Measurements from ENCODE around the gene ZBTB47. TPM values are rescaled to one million over a fixed set of nuclear protein-coding genes. Genes with fewer than 3 reads are reported as not detected.

Gene ZBTB47
- total and polyA plus RNA-seq, 10 of the 15 experiments (the other 5 are each of a cell fraction or from before 2014, with no cell fraction given) = 0.04 to 3.4 (median 1.0) TPM; not detected in 1

DNA sequence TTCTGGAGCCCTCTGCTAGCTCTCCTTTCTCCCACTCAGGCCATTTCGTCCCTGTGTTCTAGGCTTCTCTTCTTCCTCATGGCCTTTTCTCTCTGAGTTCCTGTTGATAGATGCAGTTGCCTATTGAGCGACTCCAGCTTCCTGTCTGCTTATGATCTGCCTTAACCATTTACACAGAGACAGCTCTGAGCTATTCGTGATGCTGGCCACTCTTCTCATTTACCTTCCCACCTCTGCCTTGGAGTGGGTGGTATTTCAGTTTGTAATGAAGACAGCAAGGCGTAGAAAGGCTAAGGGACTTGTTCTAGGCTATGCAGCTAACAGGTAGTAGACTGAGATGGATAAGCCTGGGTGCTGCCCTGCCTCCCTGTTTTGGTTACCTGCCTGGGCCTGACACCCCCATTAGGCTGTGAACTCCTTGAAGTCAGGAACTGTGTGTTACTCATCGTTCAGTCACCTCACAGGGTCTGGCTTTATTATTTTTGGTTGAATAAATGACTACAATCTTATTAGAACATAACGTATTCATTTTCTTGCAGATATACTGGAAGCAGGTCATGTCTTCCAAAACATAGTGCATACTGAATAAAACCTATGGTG is 12.6 kb upstream of the ZBTB47 start:
- intact Hi-C loops (cut with micrococcal nuclease; ENCODE audit: unreplicated experiment) (no loop called here), in situ Hi-C loops (cut with MboI) (no loop called here)
- Histone ChIP-seq H4K20me1 (ENCODE audit: control insufficient read depth, insufficient read depth) (0 out of 2 replicates have a peak, but pooled peaks cover 2% of the 10 kb centered on the region), H3K9ac (ENCODE audit: control insufficient read depth, insufficient read depth, low read length) (no peak overlapping the region), H3K36me3 (ENCODE audit: control insufficient read depth in 2 of 2, insufficient read depth in 2 of 2, low read length in 1 of 2) (peaks cover 16 to 58% of the 10 kb centered on the region in 2 experiments), H3K4me3 (no peak overlapping the region), H3K4me1 (ENCODE audit: control insufficient read depth, insufficient read depth, low read length) (peaks cover 17% of the 10 kb centered on the region), H3K9me3 (replicated peaks; ENCODE audit: control insufficient read depth, insufficient read depth, low read length) (no peaks in the 10 kb centered on the region), H2AFZ (ENCODE audit: control insufficient read depth, low read depth, low read length) (no peak overlapping the region), H3K27ac (ENCODE audit: control insufficient read depth, insufficient read depth) (no peak overlapping the region), H3K4me2 (ENCODE audit: control insufficient read depth, insufficient read depth) (no peak overlapping the region), H3K79me2 (ENCODE audit: control insufficient read depth, insufficient read depth, low read length) (peaks cover 8% of the 10 kb centered on the region), H3K27me3 (replicated peaks in 1 of 2; ENCODE audit: control insufficient read depth in 2 of 2, insufficient read depth in 2 of 2, low read length in 1 of 2) (no peaks in the 10 kb centered on the region)
- ChIA-PET CTCF (interaction anchor here (1.1 to 1.5 kb wide), 2 partner anchors 14 to 69 kb away, joined by 3 to 4 read pairs; no protein-coding TSS in a partner anchor), POLR2A (interaction anchor here (1.0 kb wide), 1 partner anchor 11 kb away, joined by 3 read pairs; no protein-coding TSS in a partner anchor), SMC1A (ENCODE audit: uncharacterized antibody, unreplicated experiment) (interaction anchor here (1.6 kb wide), 1 partner anchor 28 kb away, joined by 5 read pairs; no protein-coding TSS in a partner anchor), RAD21 (ENCODE audit: unreplicated experiment) (no interaction called here)
- no peak for FAIRE-seq
- BruUV-seq (replicated peaks) = no TSS peak
- WGBS (ENCODE audit: insufficient coverage, insufficient replicate concordance, low lambda C conversion rate, missing lambda C conversion rate) = 91% methylated on average over 6 of the region's 6 CpGs
- no peak for ATAC-seq
- no peak for DNase-seq (ENCODE audit: low read depth, low spot score)
- no peak for TF ChIP-seq ESRRA (IDR thresholded peaks at IDR 0.05; ENCODE audit: low read length)
- TF ChIP-seq, protein P1, sequence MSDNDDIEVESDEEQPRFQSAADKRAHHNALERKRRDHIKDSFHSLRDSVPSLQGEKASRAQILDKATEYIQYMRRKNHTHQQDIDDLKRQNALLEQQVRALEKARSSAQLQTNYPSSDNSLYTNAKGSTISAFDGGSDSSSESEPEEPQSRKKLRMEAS (IDR thresholded peaks at IDR 0.05; ENCODE audit: low read depth, low read length) = no peak
- TF ChIP-seq, protein P2, sequence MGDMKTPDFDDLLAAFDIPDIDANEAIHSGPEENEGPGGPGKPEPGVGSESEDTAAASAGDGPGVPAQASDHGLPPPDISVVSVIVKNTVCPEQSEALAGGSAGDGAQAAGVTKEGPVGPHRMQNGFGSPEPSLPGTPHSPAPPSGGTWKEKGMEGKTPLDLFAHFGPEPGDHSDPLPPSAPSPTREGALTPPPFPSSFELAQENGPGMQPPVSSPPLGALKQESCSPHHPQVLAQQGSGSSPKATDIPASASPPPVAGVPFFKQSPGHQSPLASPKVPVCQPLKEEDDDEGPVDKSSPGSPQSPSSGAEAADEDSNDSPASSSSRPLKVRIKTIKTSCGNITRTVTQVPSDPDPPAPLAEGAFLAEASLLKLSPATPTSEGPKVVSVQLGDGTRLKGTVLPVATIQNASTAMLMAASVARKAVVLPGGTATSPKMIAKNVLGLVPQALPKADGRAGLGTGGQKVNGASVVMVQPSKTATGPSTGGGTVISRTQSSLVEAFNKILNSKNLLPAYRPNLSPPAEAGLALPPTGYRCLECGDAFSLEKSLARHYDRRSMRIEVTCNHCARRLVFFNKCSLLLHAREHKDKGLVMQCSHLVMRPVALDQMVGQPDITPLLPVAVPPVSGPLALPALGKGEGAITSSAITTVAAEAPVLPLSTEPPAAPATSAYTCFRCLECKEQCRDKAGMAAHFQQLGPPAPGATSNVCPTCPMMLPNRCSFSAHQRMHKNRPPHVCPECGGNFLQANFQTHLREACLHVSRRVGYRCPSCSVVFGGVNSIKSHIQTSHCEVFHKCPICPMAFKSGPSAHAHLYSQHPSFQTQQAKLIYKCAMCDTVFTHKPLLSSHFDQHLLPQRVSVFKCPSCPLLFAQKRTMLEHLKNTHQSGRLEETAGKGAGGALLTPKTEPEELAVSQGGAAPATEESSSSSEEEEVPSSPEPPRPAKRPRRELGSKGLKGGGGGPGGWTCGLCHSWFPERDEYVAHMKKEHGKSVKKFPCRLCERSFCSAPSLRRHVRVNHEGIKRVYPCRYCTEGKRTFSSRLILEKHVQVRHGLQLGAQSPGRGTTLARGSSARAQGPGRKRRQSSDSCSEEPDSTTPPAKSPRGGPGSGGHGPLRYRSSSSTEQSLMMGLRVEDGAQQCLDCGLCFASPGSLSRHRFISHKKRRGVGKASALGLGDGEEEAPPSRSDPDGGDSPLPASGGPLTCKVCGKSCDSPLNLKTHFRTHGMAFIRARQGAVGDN (IDR thresholded peaks at IDR 0.05) = no peak
- no peak for TF ChIP-seq NFIC (IDR thresholded peaks at IDR 0.05; ENCODE audit: low read depth, low read length)
- no peak for TF ChIP-seq EZH2 (IDR thresholded peaks at IDR 0.05; ENCODE audit: borderline replicate concordance, control insufficient read depth, low read depth, low read length)

Measured in GM12878 (cell line).